Epithelial cell of proximal tubule (primary cell): ENCODE data around the gene SIRT6. TPM values are rescaled to one million over a fixed set of nuclear protein-coding genes. Genes with fewer than 3 reads are reported as not detected.
"Not testable (repeated sequence)": the region's sequence is repeated elsewhere in the genome, so short reads cannot be mapped to it uniquely, and the experiment has no call there.

Source experiments
- DNase-seq: peaks from one replicate; pipeline ENCODE4 v3.0.0-alpha.2; 2011; ENCODE audit warnings: low read depth
- H3K4me3 ChIP-seq: 2 replicates; pipeline ENCODE4 v1.5.1; 2011; ENCODE audit warnings: low read depth, mild to moderate bottlenecking, low read length
- total RNA-seq: library from RNA; depleted of rRNA; stranded (reverse); fragments of >200 nt; gene quantifications from 2 replicates; pipeline ENCODE4 v1.2.3, GENCODE V29; 2015
- TF ChIP-seq, protein P1 (sequence below): conservative IDR thresholded peaks from 2 replicates; pipeline ENCODE4 v1.5.1; 2012; ENCODE audit warnings: low read depth, mild to moderate bottlenecking, low read length

The SIRT6 gene
- total RNA-seq, 1 donor from 2014 or later = 43.5 TPM

DNA sequence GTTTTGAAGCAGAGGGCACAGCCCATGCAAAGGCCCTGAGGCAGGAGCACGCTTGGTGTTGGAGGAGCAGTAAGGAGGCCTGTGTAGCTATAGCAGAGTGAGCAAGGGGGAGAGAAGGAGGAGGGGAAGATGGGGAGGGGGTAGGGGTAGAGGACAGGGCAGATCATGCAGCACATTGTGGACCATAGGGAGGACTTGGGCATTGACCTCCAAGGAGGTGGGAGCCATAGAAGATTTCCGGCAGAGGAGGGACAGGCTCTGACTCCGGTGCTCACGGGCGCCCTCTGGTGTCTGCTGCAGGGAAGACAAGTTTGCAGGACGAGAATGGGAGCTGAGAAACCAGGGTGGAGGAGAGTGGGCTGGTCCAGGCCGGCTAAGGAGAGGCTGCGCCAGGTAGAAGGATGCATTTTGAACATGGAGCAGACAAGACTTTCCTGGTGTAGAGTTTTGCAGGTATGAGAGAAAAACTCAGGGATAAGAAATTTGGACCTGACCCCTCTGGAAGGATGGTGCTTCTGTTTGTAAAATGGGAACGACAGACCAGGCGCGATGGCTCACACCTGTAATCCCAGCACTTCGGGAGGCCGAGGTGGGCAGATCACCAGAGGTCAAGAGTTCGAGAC lies 42.6 kb downstream of the SIRT6 start:
- DNase-seq = no peak
- no peak overlapping the region for H3K4me3 ChIP-seq
- TF ChIP-seq, protein P1, sequence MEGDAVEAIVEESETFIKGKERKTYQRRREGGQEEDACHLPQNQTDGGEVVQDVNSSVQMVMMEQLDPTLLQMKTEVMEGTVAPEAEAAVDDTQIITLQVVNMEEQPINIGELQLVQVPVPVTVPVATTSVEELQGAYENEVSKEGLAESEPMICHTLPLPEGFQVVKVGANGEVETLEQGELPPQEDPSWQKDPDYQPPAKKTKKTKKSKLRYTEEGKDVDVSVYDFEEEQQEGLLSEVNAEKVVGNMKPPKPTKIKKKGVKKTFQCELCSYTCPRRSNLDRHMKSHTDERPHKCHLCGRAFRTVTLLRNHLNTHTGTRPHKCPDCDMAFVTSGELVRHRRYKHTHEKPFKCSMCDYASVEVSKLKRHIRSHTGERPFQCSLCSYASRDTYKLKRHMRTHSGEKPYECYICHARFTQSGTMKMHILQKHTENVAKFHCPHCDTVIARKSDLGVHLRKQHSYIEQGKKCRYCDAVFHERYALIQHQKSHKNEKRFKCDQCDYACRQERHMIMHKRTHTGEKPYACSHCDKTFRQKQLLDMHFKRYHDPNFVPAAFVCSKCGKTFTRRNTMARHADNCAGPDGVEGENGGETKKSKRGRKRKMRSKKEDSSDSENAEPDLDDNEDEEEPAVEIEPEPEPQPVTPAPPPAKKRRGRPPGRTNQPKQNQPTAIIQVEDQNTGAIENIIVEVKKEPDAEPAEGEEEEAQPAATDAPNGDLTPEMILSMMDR = peak; percentile 86

DNA sequence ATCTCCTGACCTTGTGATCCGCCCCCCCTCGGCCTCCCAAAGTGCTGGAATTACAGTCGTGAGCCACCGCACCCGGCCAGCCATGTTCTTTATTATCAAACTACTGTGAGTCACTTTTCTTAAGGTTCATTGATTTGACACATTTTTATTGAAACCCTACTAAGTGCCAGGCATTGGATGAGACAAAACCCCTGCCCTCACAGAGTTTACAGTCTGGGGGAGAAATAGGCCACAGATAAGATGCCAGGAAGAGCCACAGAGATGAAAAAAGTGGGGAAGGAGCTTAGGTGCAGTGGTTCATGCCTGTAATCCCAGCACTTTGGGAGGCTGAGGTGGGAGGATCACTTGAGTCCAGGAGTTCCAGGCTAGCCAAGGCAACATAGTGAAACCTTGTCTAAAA lies 43.9 kb downstream of the SIRT6 start:
- no peak for DNase-seq
- H3K4me3 ChIP-seq = no peak overlapping the region
- TF ChIP-seq, protein P1 = no peak

- DNase-seq = no peak
- TF ChIP-seq, protein P1 = no peak
- H3K4me3 ChIP-seq = no peak overlapping the region
Observed at GRCh38 chr19:4136680-4137088, 45.7 kb downstream of the SIRT6 start.

GRCh38 chr19:4135386-4135785 lies 47.0 kb downstream of the SIRT6 start:
- not testable (repeated sequence) for H3K4me3 ChIP-seq, DNase-seq

- TF ChIP-seq, protein P1 = no peak
- DNase-seq = no peak
- H3K4me3 ChIP-seq = no peak overlapping the region
Observed at GRCh38 chr19:4134351-4134750, 48.0 kb downstream of the SIRT6 start.

DNA sequence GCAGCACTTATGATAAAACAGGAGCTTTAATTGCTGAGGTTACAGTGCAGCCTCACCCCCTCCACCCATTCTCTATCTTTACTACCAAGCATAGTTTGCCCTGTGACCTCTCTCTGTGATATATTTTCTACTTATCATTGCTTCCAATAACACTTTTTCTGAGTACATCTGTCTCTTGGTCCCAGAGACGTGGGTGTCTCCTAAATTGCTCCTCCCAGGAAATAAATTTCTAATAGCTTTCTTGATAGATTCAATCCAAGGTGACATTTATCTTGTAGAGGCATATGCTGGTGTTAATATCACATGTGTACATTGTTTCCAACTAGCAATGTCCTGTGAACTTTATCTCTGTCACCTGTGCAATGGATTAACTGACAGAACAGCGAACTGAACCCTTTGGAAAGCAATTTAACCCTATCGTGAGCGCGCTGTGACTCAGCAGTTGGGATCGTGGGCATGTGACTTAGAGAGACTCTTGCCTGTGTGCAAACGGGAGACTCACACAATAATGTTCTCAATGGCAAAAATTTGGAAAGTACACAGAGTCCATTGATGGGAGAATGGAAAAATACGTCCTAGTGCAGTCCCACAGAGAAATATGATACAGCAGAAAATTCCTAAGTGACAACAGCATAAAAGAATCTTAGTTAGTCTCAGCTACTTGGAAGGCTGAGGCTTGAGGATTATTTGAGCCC lies 51.5 kb downstream of the SIRT6 start:
- no peak for DNase-seq
- H3K4me3 ChIP-seq = no peak overlapping the region
- TF ChIP-seq, protein P1 = no peak

- DNase-seq, H3K4me3 ChIP-seq: not testable (repeated sequence)
Observed at GRCh38 chr19:4129050-4129449, 53.3 kb downstream of the SIRT6 start.

DNA sequence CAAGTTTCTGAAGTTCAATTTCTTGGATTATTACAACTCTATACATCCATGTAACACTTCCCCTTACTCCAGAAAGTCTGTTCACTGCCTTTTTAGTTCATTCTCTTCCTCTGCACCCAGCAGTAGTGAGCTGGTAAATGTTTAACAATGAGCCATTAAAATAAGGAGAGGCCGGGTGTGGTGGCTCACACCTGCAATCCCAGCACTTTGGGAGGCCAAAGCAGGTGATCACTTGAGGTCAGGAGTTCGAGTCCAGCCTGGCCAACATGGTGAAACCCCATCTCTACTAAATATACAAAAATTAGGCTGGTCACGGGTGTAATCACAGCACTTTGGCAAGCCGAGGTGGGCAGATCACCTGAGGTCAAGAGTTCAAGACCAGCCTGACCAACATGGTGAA lies 55.0 kb downstream of the SIRT6 start:
- DNase-seq = not testable (repeated sequence)

More for the DNA sequence above, 55.0 kb downstream of the SIRT6 start:
- not testable (repeated sequence) for H3K4me3 ChIP-seq
